Caki2 (cell line): ENCODE data around the gene TRDN. TPM values are rescaled to one million over a fixed set of nuclear protein-coding genes. Genes with fewer than 3 reads are reported as not detected.

ENCODE experiments used
- DNase-seq: peaks from one replicate; pipeline ENCODE4 v3.0.0-alpha.2; 2015; ENCODE audit warnings: low read depth
- in situ Hi-C: cut with HindIII; loops from 2 replicates; pipeline ENCODE4 v1.10.0; 2016; ENCODE audit warnings: low sequenced_read_pairs, low pct_unique_long_range_greater_than_20kb, mixed read lengths
- total RNA-seq: library from RNA; depleted of rRNA; stranded (reverse); fragments of >200 nt; shearing (Covaris generic); gene quantifications from 2 replicates; pipeline ENCODE4 v1.2.3, GENCODE V29; 2014; ENCODE audit warnings: low replicate concordance

The TRDN gene
- total RNA-seq, 1 experiment from 2014 or later = not detected

DNA sequence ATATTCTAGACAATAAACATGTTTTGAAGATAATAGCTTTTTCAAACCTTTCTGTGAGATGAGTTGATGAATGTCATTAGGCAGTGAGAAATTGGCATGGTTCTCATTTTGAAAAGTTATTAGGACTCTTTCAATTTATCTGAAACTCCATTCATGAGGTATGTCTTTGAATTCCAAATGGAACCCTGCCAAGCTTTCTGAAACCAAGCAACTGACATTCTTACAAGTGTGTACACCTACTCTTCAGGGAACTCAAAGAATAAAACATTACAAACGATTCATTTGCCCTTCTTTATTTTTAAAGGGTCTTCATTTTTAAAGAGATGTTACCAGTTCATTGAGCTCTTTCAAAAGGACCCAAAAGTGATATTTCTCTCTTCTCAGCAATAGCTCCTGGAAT lies 2.1 kb upstream of the TRDN start:
- in situ Hi-C loops = no loop called here
- no peak for DNase-seq

DNA sequence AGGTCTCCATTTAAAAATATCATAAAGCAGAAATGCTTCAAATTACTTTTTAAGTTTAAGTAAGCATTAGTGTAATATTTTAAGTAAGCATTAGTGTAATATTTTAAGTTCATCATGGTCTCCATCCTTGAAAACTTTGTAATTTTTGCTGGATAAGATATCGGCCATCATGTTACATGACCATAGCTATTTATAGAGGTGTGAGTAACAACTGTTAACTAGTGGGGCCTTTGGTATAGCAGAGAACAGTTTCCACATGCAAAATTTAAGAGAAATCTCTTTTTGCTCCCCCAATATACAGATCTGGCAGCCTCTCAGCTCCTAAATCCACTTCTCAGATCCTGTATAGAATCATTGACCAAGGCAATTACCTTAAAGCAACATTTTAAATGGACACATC lies 468 bp downstream of the TRDN start:
- DNase-seq = no peak
- in situ Hi-C loops = no loop called here

DNA sequence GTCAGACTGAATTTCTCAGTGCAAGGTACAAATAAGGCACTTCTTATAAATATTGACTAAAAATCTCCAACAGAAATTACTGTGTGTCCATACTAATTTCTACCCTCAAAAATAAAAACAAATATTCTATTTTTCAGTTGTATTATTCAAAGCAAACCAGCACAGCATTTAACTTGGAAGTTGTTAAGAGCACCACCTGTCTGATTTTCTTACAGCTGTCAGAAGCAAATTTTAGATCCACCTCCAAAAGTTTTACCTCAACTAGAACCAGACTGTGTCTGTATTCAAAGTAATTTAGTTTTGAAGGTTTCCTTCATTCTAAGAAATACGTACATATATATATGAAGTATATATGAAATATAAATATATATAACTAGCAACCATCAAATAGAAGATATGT lies 1.2 kb downstream of the TRDN start:
- no peak for DNase-seq
- in situ Hi-C loops = no loop called here

DNA sequence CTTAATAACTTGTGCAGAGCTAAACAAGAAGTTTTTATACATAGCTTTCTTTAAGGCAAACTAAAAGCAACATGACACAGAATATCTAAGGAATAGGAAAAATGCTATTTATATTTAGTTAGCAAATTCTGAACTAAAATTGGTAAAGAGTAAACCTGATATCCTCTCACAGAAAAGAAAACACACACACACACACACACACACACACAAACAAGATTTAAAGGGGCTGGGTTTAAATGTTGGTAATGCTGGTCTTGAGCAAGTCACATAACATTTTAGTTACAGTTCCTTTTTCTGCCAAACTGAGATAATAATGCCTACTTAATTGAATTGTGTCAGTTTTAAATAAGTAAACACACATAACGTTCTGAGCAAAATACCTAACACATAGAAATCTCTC lies 1.6 kb downstream of the TRDN start:
- in situ Hi-C loops = no loop called here
- no peak for DNase-seq

DNA sequence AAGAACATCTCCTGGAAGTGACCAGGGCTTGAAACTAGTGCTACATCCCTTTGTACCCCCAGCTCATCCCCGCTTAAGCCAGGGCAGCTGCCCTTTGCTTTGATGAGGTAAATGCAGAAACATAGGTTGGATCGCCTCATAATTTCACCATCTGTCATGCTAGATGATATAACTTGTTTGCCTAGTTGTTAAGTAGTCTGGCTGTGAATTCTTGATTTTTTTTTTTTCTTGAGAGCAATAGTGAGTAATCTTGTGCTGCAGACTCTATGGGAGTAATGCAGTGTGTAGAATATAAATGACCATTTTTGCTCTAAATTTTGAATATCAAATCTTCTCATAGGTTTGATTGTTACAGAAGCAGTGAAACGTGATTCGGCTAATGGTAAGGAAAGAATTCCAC lies 4.1 kb downstream of the TRDN start:
- no peak for DNase-seq
- in situ Hi-C loops = no loop called here

DNA sequence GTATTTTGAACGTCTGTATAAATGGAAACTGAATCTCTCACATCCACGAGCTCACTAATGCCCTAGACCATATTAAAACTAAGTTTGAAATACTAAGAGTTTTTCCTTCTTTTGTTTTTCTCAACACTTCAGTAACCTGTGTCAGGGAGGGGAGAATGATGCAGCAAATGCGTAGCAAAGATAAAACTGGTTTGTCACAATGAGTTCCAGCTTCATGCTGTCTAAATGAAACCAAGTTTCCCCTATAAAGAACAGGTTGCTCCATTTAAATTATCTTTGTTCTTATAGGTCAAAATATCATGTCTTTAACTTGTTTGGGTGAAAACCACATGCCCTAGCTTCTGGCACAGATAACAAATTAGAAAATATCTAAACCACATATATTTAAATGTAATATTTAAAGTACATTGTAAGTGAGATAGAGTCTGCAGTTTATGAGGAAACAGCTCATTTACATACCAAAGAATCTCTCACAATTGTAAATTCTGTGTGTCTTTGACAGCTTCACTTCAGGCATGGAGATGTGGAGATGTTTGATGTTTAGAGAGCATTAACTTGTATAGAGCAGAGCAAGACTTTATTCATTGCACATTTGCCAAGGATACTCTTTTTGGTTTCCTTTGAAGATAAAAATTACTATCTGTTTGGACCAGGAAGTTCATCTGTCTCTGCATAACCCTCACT lies 7.3 kb downstream of the TRDN start:
- in situ Hi-C loops = no loop called here
- DNase-seq = no peak

DNA sequence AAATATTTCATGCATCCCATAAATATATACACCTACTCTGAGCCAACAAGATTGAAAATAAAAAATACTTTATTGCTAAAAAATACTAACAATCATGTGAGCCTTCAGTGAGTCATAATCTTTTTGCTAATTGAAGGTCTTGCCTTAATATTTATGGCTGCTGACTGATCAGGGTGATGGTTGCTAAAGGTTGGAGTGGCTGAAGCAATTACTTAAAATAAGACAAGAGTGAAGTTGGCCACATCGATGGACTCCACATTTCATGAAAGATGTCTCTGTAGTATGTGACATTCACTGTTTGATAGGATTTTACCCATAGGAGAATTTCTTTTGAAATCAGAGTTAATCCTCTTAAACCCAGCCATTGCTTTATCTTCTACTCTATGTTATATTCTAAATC lies 11.1 kb downstream of the TRDN start:
- in situ Hi-C loops = no loop called here
- DNase-seq = no peak

DNA sequence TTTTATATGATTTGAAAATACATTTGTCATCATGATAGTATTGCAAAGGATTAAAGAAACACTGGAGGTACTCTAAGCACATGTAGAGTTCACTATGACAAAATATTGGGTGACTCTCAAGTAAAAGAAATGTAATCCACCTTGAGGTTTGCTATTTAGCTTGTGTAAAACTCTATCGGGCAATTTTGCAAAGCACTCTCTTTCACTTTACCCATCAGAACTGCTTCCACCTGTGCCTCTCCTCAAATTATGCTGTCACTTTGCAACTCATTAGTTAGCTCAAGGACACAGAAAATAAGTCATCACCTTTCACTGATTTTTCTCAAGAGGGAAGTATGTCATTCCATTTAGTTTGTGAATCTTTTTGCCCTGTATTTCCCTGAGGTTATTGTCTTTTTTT lies 14.0 kb downstream of the TRDN start:
- in situ Hi-C loops = no loop called here
- no peak for DNase-seq

DNA sequence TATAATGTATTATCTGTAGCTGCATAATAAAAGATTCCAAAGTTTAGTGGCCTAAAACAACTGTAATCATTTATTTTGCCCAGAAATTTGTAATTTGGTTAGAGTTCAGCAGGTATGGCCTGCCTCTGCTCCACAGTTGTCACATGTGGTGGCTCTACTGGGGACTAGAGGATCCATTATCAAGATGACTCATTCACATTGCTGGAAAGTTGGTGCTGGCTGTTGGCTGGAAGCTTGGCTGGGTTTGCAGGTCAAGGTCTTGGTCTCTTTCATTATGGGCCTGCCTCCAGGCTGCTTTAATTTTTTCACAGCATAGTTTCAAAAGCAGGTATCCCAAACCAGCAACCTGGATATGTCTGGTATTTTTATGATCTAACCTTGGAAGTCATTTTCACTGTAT lies 17.6 kb downstream of the TRDN start:
- in situ Hi-C loops = no loop called here
- no peak for DNase-seq

DNA sequence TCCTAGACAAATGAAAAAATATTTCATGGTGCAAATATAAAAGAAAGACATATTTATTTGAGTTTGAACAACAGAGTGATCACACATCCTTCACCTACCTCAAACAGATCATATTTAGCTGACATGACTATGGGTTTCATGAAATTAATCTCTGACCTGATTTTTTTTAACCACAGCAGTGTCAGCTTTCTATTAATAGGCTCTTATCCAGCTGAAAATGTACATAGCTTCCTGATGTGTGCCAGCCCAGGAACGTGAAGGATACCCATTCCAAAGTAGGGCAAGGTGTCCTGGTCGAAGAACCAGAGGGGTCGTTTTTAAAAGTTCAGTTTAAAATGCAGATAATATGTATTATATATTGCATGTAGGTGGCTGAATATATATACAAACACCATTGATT lies 19.8 kb downstream of the TRDN start:
- DNase-seq = no peak
- in situ Hi-C loops = no loop called here

DNA sequence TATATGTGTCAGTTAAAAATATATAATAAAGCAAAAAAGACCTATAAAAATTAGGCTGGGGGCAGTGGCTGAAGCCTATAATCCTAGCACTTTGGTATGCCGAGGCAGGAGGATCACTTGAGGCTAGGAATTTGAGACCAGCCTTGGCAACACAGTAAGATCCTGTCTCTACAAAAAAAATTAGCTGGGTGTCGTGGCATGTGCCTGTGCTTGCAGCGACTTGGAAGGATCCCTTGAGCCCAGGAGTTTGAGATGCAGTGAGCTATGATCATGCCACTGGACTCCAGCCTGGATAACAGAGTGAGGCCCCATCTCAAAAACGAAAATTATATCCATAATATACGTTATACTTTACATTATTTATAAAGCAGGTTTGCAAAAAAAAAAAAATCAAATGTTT lies 20.7 kb downstream of the TRDN start:
- DNase-seq = no peak
- in situ Hi-C loops = no loop called here

DNA sequence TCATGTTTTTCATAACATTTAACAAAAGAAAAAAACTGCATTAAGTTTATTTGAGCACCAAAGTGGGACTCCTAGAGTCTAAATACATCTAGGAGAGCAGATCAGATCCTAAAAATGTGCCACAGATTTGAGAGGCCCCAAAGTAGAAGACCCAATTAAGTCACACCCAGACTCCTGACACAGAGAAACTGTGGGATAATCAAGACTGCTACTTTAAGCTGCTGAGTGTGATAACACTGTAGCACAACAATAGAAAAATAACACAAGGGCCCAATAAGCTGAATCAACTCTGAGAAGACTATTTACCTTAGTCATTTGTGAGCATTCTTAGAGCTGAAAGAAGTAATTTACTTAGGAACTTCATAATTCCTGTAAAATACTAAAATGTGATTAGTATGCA lies 26.0 kb downstream of the TRDN start:
- DNase-seq = no peak
- in situ Hi-C loops = no loop called here

DNA sequence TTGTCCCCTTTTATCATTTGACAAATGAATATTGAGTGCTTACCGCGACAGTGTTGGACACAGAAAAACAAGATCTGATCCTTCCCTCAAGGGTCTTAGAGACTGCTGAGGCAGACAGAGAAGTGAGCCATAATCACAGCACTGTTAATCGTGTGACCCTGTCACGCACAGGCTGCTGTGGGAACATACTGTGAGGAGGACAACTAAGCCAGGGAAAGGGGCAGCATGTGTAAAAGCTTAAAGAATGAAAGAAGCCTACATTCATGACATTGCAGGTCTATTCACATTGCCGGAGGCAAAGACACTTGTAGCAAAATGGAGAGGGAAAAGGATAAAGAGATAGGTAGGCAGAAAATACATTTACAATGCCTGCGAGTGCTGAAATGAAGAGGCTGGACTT lies 32.7 kb downstream of the TRDN start:
- DNase-seq = no peak
- in situ Hi-C loops = no loop called here

DNA sequence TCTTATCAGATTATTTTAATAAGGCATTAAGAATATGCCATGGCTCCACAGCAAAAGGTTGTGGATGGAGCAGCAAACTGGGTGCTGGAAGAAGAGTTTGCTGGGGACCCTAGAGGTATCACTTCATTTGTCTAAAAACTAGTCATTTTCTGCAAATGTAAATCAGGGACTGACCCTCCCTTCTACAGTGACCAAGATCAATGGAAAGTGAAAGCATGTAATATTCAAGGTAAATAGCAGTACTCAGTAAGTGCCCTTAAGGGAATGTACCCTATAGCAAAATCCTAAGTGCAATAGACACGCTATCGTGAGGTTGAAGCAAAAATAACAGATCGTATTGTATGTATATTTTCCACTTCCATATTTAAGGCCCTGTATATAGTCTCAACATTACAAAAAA lies 38.7 kb downstream of the TRDN start:
- DNase-seq = no peak
- in situ Hi-C loops = no loop called here

DNA sequence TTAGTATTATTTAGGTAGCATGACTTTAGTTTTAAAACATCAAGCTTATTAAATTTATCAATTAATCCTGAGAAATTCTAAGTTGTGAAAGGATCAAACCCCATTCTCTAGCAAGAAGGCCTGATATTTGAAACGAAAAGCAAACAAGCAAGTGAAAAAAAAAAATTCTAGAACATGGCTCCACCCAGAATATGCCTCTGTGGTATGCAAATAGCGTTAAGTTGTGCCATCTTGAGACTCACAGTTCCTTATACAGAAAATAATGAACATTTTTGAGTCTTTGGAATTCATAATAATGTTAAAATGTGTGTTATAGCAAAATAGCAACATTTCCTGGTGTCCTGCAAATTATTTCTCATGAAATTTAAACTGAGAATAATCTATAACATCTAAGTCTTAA lies 42.0 kb downstream of the TRDN start:
- in situ Hi-C loops = no loop called here
- DNase-seq = no peak

DNA sequence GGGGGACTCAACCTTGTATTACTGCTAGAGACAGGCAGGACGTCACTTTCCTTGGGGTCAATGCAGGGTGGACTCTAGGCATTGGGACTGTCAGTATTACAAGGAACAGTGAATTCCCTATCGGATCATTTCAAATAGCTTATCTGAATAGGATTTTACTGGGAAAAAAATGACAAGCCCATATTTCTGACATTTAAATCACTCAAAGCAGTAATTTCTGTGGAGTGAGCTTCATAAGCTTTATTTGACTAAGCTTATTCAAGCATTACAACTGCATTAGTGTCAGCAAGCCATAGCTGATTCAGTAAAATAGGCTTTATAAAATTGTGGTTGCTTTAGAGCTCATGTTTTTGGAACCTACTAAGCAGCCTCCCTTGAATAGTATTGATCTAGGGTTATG lies 44.3 kb downstream of the TRDN start:
- DNase-seq = no peak
- in situ Hi-C loops = no loop called here

DNA sequence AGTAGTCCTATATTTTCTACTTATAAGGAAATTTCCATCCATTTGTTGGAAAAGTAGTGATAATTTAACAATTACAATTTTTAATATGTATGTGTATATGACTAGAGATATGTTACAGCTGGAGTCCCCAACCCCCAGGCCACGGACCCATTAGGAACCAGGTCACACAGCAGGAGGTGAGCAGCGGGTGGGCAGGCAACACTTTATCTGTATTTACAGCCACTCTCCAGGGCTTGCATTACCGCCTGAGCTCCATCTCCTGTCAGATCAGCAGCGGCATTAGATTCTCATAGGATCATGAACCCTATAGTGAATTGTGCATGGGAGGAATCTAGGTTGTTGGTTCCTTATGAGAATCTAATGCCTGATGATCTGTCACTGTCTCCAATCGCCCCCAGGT lies 46.8 kb downstream of the TRDN start:
- in situ Hi-C loops = no loop called here
- no peak for DNase-seq

DNA sequence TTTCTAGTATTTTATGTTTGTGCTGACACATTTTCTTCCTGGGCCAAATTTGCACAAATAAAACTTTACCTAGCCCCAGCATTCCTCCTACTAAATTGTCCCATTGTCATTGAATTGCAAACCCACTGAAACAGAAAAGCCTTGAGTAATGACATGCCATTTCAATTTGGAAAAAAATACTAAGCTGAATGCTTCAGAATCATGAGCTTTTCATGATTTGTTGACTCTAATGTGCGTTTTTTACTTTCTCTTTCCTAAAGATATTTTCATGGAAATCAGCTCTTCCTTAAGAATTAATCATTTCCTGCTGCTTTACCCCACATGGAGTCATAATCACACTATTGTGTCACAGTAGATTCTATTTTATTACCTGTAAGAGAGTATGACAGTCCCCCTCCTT lies 47.4 kb downstream of the TRDN start:
- in situ Hi-C loops = no loop called here
- no peak for DNase-seq

DNA sequence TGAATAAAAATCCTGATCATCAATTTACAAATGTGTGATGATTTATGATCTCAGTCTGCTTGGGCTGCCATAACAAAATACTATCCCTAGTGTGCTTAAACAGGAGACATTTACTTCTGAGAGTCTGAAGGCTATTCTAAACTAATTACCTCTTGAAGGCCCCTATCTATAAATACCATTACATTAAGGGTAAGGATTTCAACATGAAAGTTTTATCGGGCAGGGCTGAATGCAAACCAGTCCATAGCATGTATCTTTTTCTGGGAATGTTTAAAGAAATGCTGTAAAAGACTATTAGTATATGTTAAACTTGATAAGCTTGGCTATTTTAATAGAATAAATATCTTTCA lies 48.2 kb downstream of the TRDN start:
- DNase-seq = no peak
- in situ Hi-C loops = no loop called here

DNA sequence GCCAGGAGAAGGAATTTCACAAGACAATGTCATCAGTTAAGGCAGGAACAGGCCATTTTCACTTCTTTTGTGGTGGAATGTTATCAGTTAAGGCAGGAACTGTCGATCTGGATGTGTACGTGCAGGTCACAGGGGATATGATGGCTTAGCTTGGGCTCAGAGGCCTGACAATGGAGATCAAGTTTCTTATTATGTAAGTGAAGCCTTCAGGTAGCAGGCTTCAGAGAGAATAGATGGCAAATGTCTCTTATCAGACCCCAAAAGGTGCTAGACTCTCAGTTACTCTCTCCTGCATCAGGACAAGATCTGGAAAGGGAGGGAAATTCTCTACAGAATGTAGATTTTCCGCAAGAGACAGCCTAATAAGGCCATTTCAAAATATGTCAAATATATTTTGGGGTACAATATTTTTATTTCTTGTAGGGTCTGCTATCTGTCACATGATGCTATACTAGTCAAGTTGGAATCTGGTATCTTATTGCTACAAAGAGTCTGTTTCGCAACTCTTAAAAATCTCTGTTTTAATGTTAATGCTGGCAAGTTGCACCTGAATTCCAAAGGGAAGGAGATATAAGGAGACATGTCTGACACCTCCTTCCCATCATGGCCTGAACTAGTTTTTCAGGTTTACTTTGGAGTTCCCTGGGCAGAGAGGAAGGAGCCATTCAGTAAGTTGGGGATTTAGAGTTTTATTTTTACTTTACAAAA lies 48.8 kb downstream of the TRDN start:
- no peak for DNase-seq
- in situ Hi-C loops = no loop called here
